Astrocyte of the cerebellum (primary cell): ENCODE measurements around the gene BTRC.
"Not testable (repeated sequence)": the region's sequence is repeated elsewhere in the genome, so short reads cannot be mapped to it uniquely, and the experiment has no call there.

Experiments used
- DNase-seq: peaks from one replicate; pipeline ENCODE4 v3.0.0-alpha.2; 2011; ENCODE audit warnings: low read depth
- H3K4me3 ChIP-seq: 2 replicates; pipeline ENCODE4 v1.5.1; 2011; ENCODE audit warnings: mild to moderate bottlenecking, low read depth, low read length, moderate library complexity
- in situ Hi-C: cut with HindIII; loops from 2 replicates; pipeline ENCODE4 v1.10.0; 2017; ENCODE audit warnings: low sequenced_read_pairs
- TF ChIP-seq, protein P1 (sequence below): IDR thresholded peaks from 2 replicates; pipeline ENCODE4 v1.5.1; 2012; ENCODE audit warnings: low read length, low read depth, moderate library complexity, mild to moderate bottlenecking; ENCODE audit errors: missing control alignments

The BTRC gene

DNA sequence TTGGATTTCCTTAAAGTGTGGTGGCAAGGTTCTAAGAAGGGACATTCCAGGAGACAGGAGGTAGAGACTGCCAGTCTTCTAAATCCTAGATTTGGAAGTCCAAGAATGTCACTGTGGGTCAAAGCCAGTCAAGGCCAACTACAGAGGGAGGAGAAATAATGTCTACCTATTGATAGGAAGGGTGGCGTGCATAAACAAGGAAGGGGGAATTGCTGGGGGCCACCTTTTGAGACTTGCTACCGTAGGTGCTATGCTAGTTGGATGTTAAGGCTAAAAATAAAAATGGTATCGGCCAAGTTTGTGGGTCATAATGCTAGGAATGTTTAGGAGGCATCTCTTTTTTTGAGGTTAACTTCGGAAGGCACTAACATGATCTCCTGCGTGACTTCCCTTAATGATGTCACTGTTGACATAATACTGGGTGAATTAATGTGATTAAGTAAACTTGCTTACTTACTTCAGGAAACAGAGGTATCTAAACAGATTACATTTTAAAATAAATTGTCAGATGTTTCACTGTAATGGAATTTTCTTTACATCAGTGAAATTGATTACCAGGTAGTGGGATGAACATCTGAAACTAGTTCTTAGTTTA, 4.8 kb downstream of the BTRC start:
- in situ Hi-C loops = no loop called here
- no peak for DNase-seq
- TF ChIP-seq, protein P1, sequence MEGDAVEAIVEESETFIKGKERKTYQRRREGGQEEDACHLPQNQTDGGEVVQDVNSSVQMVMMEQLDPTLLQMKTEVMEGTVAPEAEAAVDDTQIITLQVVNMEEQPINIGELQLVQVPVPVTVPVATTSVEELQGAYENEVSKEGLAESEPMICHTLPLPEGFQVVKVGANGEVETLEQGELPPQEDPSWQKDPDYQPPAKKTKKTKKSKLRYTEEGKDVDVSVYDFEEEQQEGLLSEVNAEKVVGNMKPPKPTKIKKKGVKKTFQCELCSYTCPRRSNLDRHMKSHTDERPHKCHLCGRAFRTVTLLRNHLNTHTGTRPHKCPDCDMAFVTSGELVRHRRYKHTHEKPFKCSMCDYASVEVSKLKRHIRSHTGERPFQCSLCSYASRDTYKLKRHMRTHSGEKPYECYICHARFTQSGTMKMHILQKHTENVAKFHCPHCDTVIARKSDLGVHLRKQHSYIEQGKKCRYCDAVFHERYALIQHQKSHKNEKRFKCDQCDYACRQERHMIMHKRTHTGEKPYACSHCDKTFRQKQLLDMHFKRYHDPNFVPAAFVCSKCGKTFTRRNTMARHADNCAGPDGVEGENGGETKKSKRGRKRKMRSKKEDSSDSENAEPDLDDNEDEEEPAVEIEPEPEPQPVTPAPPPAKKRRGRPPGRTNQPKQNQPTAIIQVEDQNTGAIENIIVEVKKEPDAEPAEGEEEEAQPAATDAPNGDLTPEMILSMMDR = no peak
- H3K4me3 ChIP-seq = no peak overlapping the region

DNA sequence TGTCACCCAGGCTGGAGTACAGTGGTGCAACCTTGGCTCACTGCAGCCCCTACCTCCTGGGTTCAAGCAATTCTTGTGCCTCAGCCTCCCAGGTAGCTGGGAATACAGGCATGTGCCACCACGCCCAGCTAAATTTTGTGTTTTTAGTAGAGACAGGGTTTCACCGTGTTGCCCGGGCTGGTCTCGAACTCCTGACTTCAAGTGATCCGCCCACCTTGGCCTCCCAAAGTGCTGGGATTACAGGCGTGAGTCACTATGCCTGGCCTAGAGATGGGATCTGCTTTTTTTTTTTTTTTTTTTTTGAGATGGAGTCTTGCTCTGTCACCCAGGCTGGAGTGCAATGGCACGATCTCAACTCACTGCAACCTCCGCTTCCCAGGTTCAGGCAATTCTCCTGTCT, 6.1 kb downstream of the BTRC start:
- DNase-seq, H3K4me3 ChIP-seq, in situ Hi-C loops: not testable (repeated sequence)

DNA sequence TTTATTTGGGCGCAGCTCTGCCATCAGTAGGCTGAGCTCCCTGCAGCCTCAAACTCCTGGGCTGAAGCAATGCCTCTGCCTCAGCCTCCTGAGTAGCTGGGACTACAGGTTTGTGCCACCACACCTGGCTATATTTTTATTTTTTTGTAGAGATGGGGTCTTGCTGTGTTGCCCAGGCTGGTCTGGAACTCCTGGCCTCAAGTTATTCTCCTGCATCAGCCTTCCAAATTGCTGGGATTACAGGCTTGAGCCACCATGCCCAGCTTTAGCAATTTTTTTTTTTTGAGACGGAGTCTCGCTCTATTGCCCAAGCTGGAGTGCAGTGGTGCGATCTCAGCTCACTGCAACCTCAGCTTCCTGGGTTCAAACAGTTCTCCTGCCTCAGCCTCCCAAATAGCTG, 6.9 kb downstream of the BTRC start:
- DNase-seq, H3K4me3 ChIP-seq, in situ Hi-C loops: not testable (repeated sequence)

DNA sequence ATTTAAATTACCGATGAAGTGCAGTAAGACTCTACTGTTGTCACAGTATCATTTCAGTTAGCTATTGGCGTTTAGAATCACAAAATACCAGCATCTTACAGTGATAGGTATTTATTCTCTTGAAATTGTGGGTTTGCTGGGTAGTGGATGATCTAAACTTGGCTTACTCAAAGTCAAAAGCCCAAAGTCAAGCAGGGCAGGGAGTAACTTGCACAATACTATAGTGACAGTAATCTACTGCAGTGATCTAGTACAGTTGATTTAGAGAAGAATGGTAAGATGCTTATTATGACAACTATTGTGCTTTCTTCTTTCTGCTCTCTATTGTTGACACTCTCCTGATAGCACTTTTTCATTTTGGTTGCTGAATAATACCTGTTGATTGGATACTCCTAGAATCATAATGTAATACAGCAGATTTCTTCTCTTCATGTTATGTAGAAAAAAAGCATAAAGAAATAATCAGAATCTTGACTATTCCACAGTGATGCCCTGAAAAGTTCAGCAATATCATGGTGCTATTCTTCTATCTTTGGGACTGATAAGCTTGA, 10.0 kb downstream of the BTRC start:
- no peak overlapping the region for H3K4me3 ChIP-seq
- no peak for DNase-seq
- in situ Hi-C loops = no loop called here
- TF ChIP-seq, protein P1 = no peak

DNA sequence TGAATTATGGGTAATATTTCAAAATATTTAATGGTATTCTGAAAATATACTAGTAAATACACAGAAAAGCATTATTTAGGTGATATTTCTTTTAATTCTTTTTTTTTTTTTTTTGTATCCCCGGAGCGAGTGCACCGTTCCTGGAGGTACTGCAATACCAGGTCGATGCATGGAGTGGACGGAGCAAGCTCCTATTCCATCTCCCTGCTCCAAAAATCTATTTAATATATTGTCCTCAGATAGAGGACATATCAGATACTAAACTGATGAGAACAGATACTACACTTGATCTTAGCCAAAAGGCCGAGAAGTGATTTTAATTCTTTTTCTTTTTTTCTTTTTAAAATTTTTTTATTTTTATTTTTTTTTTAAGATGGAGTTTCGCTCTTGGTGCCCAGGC, 10.8 kb downstream of the BTRC start:
- in situ Hi-C loops = no loop called here
- H3K4me3 ChIP-seq = no peak overlapping the region
- no peak for DNase-seq
- TF ChIP-seq, protein P1 = no peak

DNA sequence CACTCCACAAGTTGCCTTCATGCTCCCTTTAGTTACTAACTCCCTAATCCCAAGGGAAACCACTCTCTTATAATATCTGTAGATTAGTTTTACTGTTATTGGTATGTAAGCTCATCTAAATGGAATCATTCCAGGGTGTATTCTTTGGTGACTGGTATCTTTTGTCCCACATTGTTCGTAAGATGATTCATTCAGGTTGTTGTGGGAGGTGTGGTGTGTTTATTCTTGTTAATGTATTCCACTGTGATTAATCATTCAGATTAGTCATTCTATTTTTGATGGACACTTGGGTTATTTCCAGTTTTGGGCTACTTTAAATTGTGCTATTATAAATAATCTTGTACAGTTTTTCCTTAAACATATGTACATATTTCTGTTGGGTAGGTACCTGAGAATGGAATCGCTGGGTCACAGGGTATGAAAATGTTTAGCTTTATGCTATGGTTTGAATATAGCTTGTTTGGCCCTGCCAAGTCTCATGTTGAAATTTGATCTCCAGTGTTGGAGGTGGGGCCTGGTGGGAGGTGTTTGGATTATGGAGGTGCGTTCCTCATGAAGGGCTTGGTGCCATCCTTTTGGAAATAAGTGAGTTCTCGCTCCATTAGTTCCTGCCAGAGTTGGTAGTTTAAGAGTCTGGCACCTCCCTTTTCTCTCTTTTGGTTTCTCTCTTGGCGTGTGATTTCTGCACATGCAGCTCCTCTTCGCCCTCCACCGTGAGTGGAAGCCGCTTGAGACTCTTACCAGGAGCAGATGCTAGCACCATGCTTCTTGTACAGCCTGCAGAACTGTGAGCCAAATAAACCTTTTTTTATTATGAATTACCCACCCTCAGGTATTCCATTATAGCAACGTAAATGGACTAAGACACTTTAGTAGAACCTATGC, 13.8 kb downstream of the BTRC start:
- DNase-seq = peak; percentile 45
- no peak overlapping the region for H3K4me3 ChIP-seq
- in situ Hi-C loops = no loop called here
- TF ChIP-seq, protein P1 = no peak

DNA sequence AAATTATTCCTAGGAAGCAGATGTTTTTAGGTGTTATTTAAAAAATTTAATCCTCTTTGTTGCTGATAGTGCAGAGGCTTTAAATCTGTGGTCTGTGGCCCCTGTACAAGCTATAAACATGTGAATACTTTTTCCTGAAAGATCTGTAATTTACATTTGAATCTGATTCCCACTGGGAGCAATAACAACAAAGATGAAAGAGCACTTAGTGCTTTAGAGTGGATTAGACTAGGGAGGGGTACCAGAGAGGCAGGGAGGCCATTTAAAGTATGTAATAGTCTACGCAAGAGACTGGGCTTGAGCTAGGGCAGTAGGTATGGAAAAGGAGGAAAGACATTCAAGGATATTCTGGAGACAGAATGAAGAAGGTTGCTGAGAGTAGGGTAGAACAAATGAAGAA, 19.1 kb downstream of the BTRC start:
- no peak overlapping the region for H3K4me3 ChIP-seq
- TF ChIP-seq, protein P1 = no peak
- no peak for DNase-seq
- in situ Hi-C loops = no loop called here

DNA sequence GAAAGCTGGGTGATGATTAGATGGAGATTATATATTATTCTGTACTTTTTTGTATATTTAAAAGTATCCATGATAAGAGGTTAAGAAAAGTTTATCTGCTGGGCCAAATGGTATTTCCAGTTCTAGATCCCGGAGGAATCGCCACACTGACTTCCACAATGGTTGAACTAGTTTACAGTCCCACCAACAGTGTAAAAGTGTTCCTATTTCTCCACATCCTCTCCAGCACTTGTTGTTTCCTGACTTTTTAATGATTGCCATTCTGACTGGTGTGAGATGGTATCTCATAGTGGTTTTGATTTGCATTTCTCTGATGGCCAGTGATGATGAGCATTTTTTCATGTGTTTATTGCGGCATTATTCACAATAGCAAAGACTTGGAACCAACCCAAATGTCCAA, 20.0 kb downstream of the BTRC start:
- in situ Hi-C loops, DNase-seq, H3K4me3 ChIP-seq: not testable (repeated sequence)
